Measurements from ENCODE around the gene KRT37. TPM values are rescaled to one million over a fixed set of nuclear protein-coding genes. Genes with fewer than 3 reads are reported as not detected.
"Not testable (repeated sequence)": the region's sequence is repeated elsewhere in the genome, so short reads cannot be mapped to it uniquely, and the experiment has no call there.

Gene KRT37
- polyA plus RNA-seq, 1 experiment, result not detected

GRCh38 chr17:41434005-41434404, 9.6 kb upstream of the KRT37 start:
- POLR2A ChIA-PET, result no interaction called here
- TF ChIP-seq CTCF (IDR thresholded peaks at IDR 0.05; ENCODE audit: insufficient read depth, low read depth, low read length), result no peak
- no peaks in the 10 kb centered on the region for H3K27me3 ChIP-seq (ENCODE audit: control insufficient read depth, insufficient read depth, low read length)
- H3K36me3 ChIP-seq (ENCODE audit: control insufficient read depth, insufficient read depth, low read length), result no peaks in the 10 kb centered on the region
- no peak overlapping the region for H3K4me3 ChIP-seq (ENCODE audit: low read depth, low read length)
- CTCF ChIA-PET, result interaction anchor here (1.1 kb wide), 1 partner anchor 114 kb away, joined by 4 read pairs; no protein-coding TSS in a partner anchor
- DNase-seq (ENCODE audit: low read depth), result no peak

GRCh38 chr17:41433586-41433985, 9.2 kb upstream of the KRT37 start:
- ChIA-PET POLR2A (no interaction called here), CTCF (no interaction called here)
- no peaks in the 10 kb centered on the region for H3K36me3 ChIP-seq (ENCODE audit: control insufficient read depth, insufficient read depth, low read length)
- DNase-seq (ENCODE audit: low read depth), result no peak
- TF ChIP-seq CTCF (IDR thresholded peaks at IDR 0.05; ENCODE audit: insufficient read depth, low read depth, low read length), result no peak
- no peaks in the 10 kb centered on the region for H3K27me3 ChIP-seq (ENCODE audit: control insufficient read depth, insufficient read depth, low read length)
- H3K4me3 ChIP-seq (ENCODE audit: low read depth, low read length), result no peak overlapping the region

- H3K4me3 ChIP-seq (ENCODE audit: low read depth, low read length); POLR2A ChIA-PET; H3K36me3 ChIP-seq (ENCODE audit: control insufficient read depth, insufficient read depth, low read length); H3K27me3 ChIP-seq (ENCODE audit: control insufficient read depth, insufficient read depth, low read length); DNase-seq (ENCODE audit: low read depth): not testable (repeated sequence)
- CTCF ChIA-PET, result interaction anchor here (0.7 kb wide), 1 partner anchor 15 kb away, joined by 3 read pairs; no protein-coding TSS in a partner anchor
Measured at GRCh38 chr17:41430376-41430775, 6.0 kb upstream of the KRT37 start.

- no peak for TF ChIP-seq CTCF (IDR thresholded peaks at IDR 0.05; ENCODE audit: insufficient read depth, low read depth, low read length)
- H3K36me3 ChIP-seq (ENCODE audit: control insufficient read depth, insufficient read depth, low read length), result no peaks in the 10 kb centered on the region
- DNase-seq (ENCODE audit: low read depth), result no peak
- H3K4me3 ChIP-seq (ENCODE audit: low read depth, low read length), result no peak overlapping the region
- no peaks in the 10 kb centered on the region for H3K27me3 ChIP-seq (ENCODE audit: control insufficient read depth, insufficient read depth, low read length)
- CTCF ChIA-PET, result no interaction called here
- POLR2A ChIA-PET, result interaction anchor here (0.6 kb wide), 1 partner anchor 30 kb away, joined by 7 read pairs; no protein-coding TSS in a partner anchor
Measured at GRCh38 chr17:41429667-41430066, 5.3 kb upstream of the KRT37 start.

- Histone ChIP-seq H3K36me3 (ENCODE audit: control insufficient read depth, insufficient read depth, low read length) (no peaks in the 10 kb centered on the region), H3K4me3 (ENCODE audit: low read depth, low read length) (no peak overlapping the region), H3K27me3 (ENCODE audit: control insufficient read depth, insufficient read depth, low read length) (no peaks in the 10 kb centered on the region)
- ChIA-PET POLR2A (interaction anchor here (0.6 to 0.7 kb wide), 2 partner anchors 11 to 29 kb away, joined by 3 to 7 read pairs; no protein-coding TSS in a partner anchor), CTCF (no interaction called here)
- no peak for DNase-seq (ENCODE audit: low read depth)
- TF ChIP-seq CTCF (IDR thresholded peaks at IDR 0.05; ENCODE audit: insufficient read depth, low read depth, low read length), result no peak
Measured at GRCh38 chr17:41428591-41429291, 4.4 kb upstream of the KRT37 start.

- H3K27me3 ChIP-seq (ENCODE audit: control insufficient read depth, insufficient read depth, low read length); DNase-seq (ENCODE audit: low read depth); H3K4me3 ChIP-seq (ENCODE audit: low read depth, low read length); POLR2A ChIA-PET; H3K36me3 ChIP-seq (ENCODE audit: control insufficient read depth, insufficient read depth, low read length): not testable (repeated sequence)
- CTCF ChIA-PET, result interaction anchor here (0.6 kb wide), 1 partner anchor 92 kb away, joined by 4 read pairs; no protein-coding TSS in a partner anchor
Measured at GRCh38 chr17:41422586-41422985, 1.8 kb downstream of the KRT37 start.

Measured in BJ (cell line).